GM12878 (cell line): Measurements from ENCODE around the gene PITPNM1. TPM values are rescaled to one million over a fixed set of nuclear protein-coding genes. Genes with fewer than 3 reads are reported as not detected.

Experiments
- ATF7 ChIP-seq: fragments of 450-650 bp; IDR thresholded peaks from 2 replicates; pipeline ENCODE4 v1.6.1; 2016; ENCODE audit warnings: low read depth, mild to moderate bottlenecking
- BHLHE40 ChIP-seq, 2 experiments: fragments of 450-650 bp in 1 of 2; IDR thresholded peaks; 2 replicates each; pipeline ENCODE4 v1.6.1; 2011 to 2017; ENCODE audit warnings: low read depth in 2 of 2, borderline replicate concordance in 1 of 2, improper control_type of control experiment in 1 of 2, low read length in 1 of 2, mild to moderate bottlenecking in 1 of 2
- CEBPB ChIP-seq, 2 experiments: fragments of 150-350 bp in 1 of 2; IDR thresholded peaks; 2 replicates each; pipeline ENCODE4 v1.6.1; 2012 to 2014; ENCODE audit warnings: low read depth in 2 of 2, low read length in 2 of 2, borderline replicate concordance in 1 of 2, inconsistent platforms in 1 of 2
- DPF2 ChIP-seq: fragments of 450-650 bp; IDR thresholded peaks from 2 replicates; pipeline ENCODE4 v1.6.1; 2017; ENCODE audit warnings: mild to moderate bottlenecking
- FOXK2 ChIP-seq: fragments of 450-650 bp; IDR thresholded peaks from 2 replicates; pipeline ENCODE4 v1.6.1; 2017; ENCODE audit warnings: mild to moderate bottlenecking, moderate library complexity
- FOXM1 ChIP-seq: IDR thresholded peaks from 2 replicates; pipeline ENCODE4 v1.6.1; 2012; ENCODE audit warnings: low read depth, mild to moderate bottlenecking, inconsistent platforms, low read length, moderate library complexity
- HDGF ChIP-seq: fragments of 450-650 bp; IDR thresholded peaks from 2 replicates; pipeline ENCODE4 v1.6.1; 2016; ENCODE audit warnings: antibody characterized with exemption
- MTA2 ChIP-seq: fragments of 450-650 bp; IDR thresholded peaks from 2 replicates; pipeline ENCODE4 v1.6.1; 2016; ENCODE audit warnings: low read depth, mild to moderate bottlenecking, moderate library complexity
- NR2C1 ChIP-seq: fragments of 450-650 bp; IDR thresholded peaks from 2 replicates; pipeline ENCODE4 v1.6.1; 2017; ENCODE audit warnings: antibody characterized with exemption, mild to moderate bottlenecking, moderate library complexity
- RCOR1 ChIP-seq: conservative IDR thresholded peaks from 2 replicates; pipeline ENCODE4 v1.6.1; 2012; ENCODE audit warnings: low read depth, low read length, improper control_type of control experiment
- RUNX3 ChIP-seq: IDR thresholded peaks from 2 replicates; pipeline ENCODE4 v1.6.1; 2012; ENCODE audit warnings: low read length, inconsistent platforms
- SMAD1 ChIP-seq: fragments of 450-650 bp; IDR thresholded peaks from 2 replicates; pipeline ENCODE4 v1.6.1; 2018; ENCODE audit warnings: mild to moderate bottlenecking, low read depth; ENCODE audit not compliant: partially characterized antibody
- TAF1 ChIP-seq: IDR thresholded peaks from 2 replicates; pipeline ENCODE4 v1.6.1; 2011; ENCODE audit warnings: mild to moderate bottlenecking, low read depth, low read length, borderline replicate concordance
- TCF3 ChIP-seq: IDR thresholded peaks from 2 replicates; pipeline ENCODE4 v1.6.1; 2012; ENCODE audit warnings: low read depth, mild to moderate bottlenecking, low read length, borderline replicate concordance; ENCODE audit not compliant: insufficient read depth
- TCF7 ChIP-seq: IDR thresholded peaks from 2 replicates; pipeline ENCODE4 v1.6.1; 2014; ENCODE audit warnings: antibody characterized with exemption, borderline replicate concordance
- polyA plus RNA-seq, 11 experiments: library from polyadenylated mRNA; depleted of rRNA in 4 of 11; unstranded in 6 of 11; stranded (reverse) in 5 of 11; fragments of >200 nt; fragmentation: Nextera tagmentation in 4 of 11; fragmentation: Illumina TruSeq in 1 of 11; extraction: Ambion mirVana in 4 of 11; extraction: Trizol in 1 of 11; gene quantifications; 1 replicate in 1 of 11; 2 replicates in 10 of 11; pipeline versions ENCODE4 v1.2.1 to v1.2.3, GENCODE V29; 2011 to 2016; ENCODE audit warnings: inconsistent platforms in 2 of 11, missing spikeins in 2 of 11, low read depth in 1 of 11
- total RNA-seq, 4 experiments: library from RNA; depleted of rRNA in 3 of 4; stranded (reverse); fragments of >200 nt in 3 of 4; fragmentation: Illumina TruSeq in 1 of 4; extraction: Trizol in 1 of 4; gene quantifications; 2 replicates each; pipeline versions ENCODE4 v1.2.1 to v1.2.3, GENCODE V29; 2013 to 2021
- TF ChIP-seq, protein P1 (sequence below): fragments of 450-650 bp; IDR thresholded peaks from 2 replicates; pipeline ENCODE4 v1.6.1; 2017; ENCODE audit warnings: low read depth, mild to moderate bottlenecking, moderate library complexity
- TF ChIP-seq, protein P2 (sequence below): IDR thresholded peaks from 2 replicates; pipeline ENCODE4 v1.6.1; 2011; ENCODE audit warnings: low read depth, mild to moderate bottlenecking, low read length, moderate library complexity, borderline replicate concordance; ENCODE audit errors: extremely low read depth
- TF ChIP-seq, protein P3 (sequence below): fragments of 450-650 bp; IDR thresholded peaks from 2 replicates; pipeline ENCODE4 v1.6.1; 2018; ENCODE audit warnings: borderline replicate concordance, mild to moderate bottlenecking; ENCODE audit not compliant: partially characterized antibody
- TF ChIP-seq, protein P4 (sequence below): IDR thresholded peaks from 2 replicates; pipeline ENCODE4 v1.6.1; 2012; ENCODE audit warnings: low read depth, low read length, improper control_type of control experiment
- TF ChIP-seq, protein P5 (sequence below): fragments of 450-650 bp; conservative IDR thresholded peaks from 2 replicates; pipeline ENCODE4 v1.6.1; 2017; ENCODE audit warnings: mild to moderate bottlenecking, moderate library complexity
- TF ChIP-seq, protein P6 (sequence below): fragments of 450-650 bp; IDR thresholded peaks from 2 replicates; pipeline ENCODE4 v1.6.1; 2014; ENCODE audit warnings: mild to moderate bottlenecking

PITPNM1 gene
- total and polyA plus RNA-seq, 10 of the 15 experiments (the other 5 are each of a cell fraction or from before 2014, with no cell fraction given), result 0.11 to 56.8 (median 16.5) TPM

DNA sequence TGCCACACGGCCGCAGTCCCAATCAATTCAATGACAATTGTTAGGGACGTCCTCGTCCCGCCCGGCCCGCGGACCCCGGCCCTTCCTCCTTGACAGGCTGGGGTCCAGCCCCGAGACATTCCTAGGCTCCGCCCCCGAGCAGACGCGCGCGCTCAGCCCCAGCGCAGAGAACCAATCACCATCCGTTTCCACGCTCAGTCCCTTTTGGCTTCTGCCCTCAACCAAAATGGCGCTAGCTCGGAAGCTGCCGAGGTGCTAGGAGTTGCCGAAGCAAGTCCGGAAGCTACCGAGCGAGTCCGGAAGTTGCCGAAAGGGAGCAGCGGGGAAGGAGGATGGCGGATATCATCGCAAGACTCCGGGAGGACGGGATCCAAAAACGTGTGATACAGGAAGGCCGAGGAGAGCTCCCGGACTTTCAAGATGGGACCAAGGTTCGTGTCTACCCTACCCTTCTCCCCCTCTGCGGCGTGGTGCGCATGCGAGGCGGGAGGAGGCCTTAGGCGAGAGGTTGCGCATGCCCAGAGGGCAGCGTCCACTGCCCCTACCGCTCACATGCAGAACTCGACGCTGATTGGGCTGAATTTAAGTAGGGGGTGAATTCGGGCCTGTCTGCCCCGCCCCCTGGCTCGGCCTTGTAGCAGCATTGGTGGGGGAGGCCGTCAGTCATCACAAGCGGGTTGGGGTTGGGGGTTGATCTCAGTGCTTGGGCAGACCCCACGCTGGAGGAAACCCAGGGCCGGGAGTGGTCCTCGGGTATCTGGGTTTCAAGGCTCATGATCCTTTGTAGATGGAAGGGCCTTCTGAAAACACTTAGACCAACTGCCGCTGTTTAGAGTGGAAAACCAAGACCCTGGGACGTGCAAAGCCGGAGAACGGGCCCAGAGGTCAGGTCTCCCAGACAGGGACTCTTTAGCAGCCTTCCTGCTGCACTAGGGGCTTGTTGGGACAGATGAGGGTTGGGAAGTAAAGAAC is 22.1 kb downstream of the PITPNM1 start, which contains the start of gene AIP (continued):
- TF ChIP-seq, protein P1, sequence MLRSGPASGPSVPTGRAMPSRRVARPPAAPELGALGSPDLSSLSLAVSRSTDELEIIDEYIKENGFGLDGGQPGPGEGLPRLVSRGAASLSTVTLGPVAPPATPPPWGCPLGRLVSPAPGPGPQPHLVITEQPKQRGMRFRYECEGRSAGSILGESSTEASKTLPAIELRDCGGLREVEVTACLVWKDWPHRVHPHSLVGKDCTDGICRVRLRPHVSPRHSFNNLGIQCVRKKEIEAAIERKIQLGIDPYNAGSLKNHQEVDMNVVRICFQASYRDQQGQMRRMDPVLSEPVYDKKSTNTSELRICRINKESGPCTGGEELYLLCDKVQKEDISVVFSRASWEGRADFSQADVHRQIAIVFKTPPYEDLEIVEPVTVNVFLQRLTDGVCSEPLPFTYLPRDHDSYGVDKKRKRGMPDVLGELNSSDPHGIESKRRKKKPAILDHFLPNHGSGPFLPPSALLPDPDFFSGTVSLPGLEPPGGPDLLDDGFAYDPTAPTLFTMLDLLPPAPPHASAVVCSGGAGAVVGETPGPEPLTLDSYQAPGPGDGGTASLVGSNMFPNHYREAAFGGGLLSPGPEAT, result peak; percentile 89
- TF ChIP-seq CEBPB (IDR thresholded peaks at IDR 0.05; ENCODE audit: borderline replicate concordance in 1 of 2, low read depth in 2 of 2, low read length in 2 of 2), result no peak
- no peak for TF ChIP-seq TCF3
- no peak for TF ChIP-seq ATF7
- TF ChIP-seq NR2C1, result no peak
- TF ChIP-seq, protein P2, sequence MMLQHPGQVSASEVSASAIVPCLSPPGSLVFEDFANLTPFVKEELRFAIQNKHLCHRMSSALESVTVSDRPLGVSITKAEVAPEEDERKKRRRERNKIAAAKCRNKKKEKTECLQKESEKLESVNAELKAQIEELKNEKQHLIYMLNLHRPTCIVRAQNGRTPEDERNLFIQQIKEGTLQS, result 0 out of 2 replicates have a peak, but pooled peaks have one; percentile 23
- TF ChIP-seq FOXK2, result no peak
- TF ChIP-seq SMAD1, result no peak
- no peak for TF ChIP-seq RUNX3
- TF ChIP-seq, protein P3, sequence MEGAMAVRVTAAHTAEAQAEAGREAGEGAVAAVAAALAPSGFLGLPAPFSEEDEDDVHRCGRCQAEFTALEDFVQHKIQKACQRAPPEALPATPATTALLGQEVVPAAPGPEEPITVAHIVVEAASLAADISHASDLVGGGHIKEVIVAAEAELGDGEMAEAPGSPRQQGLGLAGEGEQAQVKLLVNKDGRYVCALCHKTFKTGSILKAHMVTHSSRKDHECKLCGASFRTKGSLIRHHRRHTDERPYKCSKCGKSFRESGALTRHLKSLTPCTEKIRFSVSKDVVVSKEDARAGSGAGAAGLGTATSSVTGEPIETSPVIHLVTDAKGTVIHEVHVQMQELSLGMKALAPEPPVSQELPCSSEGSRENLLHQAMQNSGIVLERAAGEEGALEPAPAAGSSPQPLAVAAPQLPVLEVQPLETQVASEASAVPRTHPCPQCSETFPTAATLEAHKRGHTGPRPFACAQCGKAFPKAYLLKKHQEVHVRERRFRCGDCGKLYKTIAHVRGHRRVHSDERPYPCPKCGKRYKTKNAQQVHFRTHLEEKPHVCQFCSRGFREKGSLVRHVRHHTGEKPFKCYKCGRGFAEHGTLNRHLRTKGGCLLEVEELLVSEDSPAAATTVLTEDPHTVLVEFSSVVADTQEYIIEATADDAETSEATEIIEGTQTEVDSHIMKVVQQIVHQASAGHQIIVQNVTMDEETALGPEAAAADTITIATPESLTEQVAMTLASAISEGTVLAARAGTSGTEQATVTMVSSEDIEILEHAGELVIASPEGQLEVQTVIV, result peak; percentile 58
- TF ChIP-seq MTA2, result peak; percentile 10; the same call in 1 of the 2 replicates
- peak; percentile 88; the same call in 1 of the 2 replicates for TF ChIP-seq TAF1
- peak; percentile 83 for TF ChIP-seq DPF2
- TF ChIP-seq, protein P4, sequence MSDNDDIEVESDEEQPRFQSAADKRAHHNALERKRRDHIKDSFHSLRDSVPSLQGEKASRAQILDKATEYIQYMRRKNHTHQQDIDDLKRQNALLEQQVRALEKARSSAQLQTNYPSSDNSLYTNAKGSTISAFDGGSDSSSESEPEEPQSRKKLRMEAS, result peak; percentile 100
- TF ChIP-seq RCOR1, result no peak
- peak in 1 of 2 experiments; percentile 70; a peak in 3 of 4 replicates for TF ChIP-seq BHLHE40 (IDR thresholded peaks at IDR 0.05; ENCODE audit: borderline replicate concordance in 1 of 2, low read depth in 2 of 2, low read length in 1 of 2)
- no peak for TF ChIP-seq FOXM1
- TF ChIP-seq HDGF, result peak; percentile 93
- no peak for TF ChIP-seq TCF7
- TF ChIP-seq, protein P5, sequence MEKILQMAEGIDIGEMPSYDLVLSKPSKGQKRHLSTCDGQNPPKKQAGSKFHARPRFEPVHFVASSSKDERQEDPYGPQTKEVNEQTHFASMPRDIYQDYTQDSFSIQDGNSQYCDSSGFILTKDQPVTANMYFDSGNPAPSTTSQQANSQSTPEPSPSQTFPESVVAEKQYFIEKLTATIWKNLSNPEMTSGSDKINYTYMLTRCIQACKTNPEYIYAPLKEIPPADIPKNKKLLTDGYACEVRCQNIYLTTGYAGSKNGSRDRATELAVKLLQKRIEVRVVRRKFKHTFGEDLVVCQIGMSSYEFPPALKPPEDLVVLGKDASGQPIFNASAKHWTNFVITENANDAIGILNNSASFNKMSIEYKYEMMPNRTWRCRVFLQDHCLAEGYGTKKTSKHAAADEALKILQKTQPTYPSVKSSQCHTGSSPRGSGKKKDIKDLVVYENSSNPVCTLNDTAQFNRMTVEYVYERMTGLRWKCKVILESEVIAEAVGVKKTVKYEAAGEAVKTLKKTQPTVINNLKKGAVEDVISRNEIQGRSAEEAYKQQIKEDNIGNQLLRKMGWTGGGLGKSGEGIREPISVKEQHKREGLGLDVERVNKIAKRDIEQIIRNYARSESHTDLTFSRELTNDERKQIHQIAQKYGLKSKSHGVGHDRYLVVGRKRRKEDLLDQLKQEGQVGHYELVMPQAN, result no peak
- TF ChIP-seq, protein P6, sequence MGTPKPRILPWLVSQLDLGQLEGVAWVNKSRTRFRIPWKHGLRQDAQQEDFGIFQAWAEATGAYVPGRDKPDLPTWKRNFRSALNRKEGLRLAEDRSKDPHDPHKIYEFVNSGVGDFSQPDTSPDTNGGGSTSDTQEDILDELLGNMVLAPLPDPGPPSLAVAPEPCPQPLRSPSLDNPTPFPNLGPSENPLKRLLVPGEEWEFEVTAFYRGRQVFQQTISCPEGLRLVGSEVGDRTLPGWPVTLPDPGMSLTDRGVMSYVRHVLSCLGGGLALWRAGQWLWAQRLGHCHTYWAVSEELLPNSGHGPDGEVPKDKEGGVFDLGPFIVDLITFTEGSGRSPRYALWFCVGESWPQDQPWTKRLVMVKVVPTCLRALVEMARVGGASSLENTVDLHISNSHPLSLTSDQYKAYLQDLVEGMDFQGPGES, result peak; percentile 62
